Stimulated activated CD8-positive, alpha-beta memory T cell treated with anti-CD3 and anti-CD28 coated beads, Interleukin-15, amount 100 ng/mL, for 4 hours (primary cell): ENCODE data around the gene ASGR2.
"Not testable (repeated sequence)": the region's sequence is repeated elsewhere in the genome, so short reads cannot be mapped to it uniquely, and the experiment has no call there.

ENCODE experiments used
- DNase-seq, 2 donors: peaks; one replicate each; pipeline ENCODE4 v3.0.0-alpha.2; 2020; ENCODE audit warnings: low read depth in 2 of 2

ASGR2 gene

GRCh38 chr17:7100641-7101379 is 13.8 kb downstream of the ASGR2 start:
- not testable (repeated sequence) for DNase-seq

GRCh38 chr17:7098802-7099459 is 15.7 kb downstream of the ASGR2 start:
- DNase-seq: no peak

GRCh38 chr17:7097940-7098339 is 16.7 kb downstream of the ASGR2 start:
- DNase-seq: no peak

- DNase-seq: no peak
Observed at GRCh38 chr17:7095625-7096024, 19.0 kb downstream of the ASGR2 start.

- DNase-seq: no peak
Observed at GRCh38 chr17:7094652-7095019, 20.0 kb downstream of the ASGR2 start.

GRCh38 chr17:7091311-7092005 is 23.2 kb downstream of the ASGR2 start:
- not testable (repeated sequence) for DNase-seq

- not testable (repeated sequence) for DNase-seq
Observed at GRCh38 chr17:7089570-7089969, 25.1 kb downstream of the ASGR2 start.

- DNase-seq: not testable (repeated sequence)
Observed at GRCh38 chr17:7088442-7088841, 26.2 kb downstream of the ASGR2 start.

- no peak for DNase-seq
Observed at GRCh38 chr17:7084088-7084487, 30.5 kb downstream of the ASGR2 start.

GRCh38 chr17:7083592-7083991 is 31.0 kb downstream of the ASGR2 start:
- no peak for DNase-seq

- no peak for DNase-seq
Observed at GRCh38 chr17:7081341-7082062, 33.1 kb downstream of the ASGR2 start.

GRCh38 chr17:7080456-7081041 is 34.1 kb downstream of the ASGR2 start:
- DNase-seq: no peak

- DNase-seq: no peak
Observed at GRCh38 chr17:7079581-7080455, 34.8 kb downstream of the ASGR2 start, which contains the start of gene CLEC10A. TSS of gene CLEC10A (minus strand) at chr17:7080251. CDS start at chr17:7078812, 1,439 bp downstream.

- DNase-seq: no peak
Observed at GRCh38 chr17:7078711-7079110, 35.9 kb downstream of the ASGR2 start.

- DNase-seq: no peak
Observed at GRCh38 chr17:7077911-7078546, 36.6 kb downstream of the ASGR2 start.

- DNase-seq: no peak
Observed at GRCh38 chr17:7074931-7075330, 39.7 kb downstream of the ASGR2 start.

GRCh38 chr17:7072406-7072805 is 42.2 kb downstream of the ASGR2 start:
- no peak for DNase-seq

- no peak for DNase-seq
Observed at GRCh38 chr17:7070712-7071111, 43.9 kb downstream of the ASGR2 start.

- no peak for DNase-seq
Observed at GRCh38 chr17:7068268-7068667, 46.4 kb downstream of the ASGR2 start.

GRCh38 chr17:7067198-7067597 is 47.4 kb downstream of the ASGR2 start:
- no peak for DNase-seq
